Smooth muscle cell (in vitro differentiated cells): ENCODE measurements around the gene ZBTB7C. TPM values are rescaled to one million over a fixed set of nuclear protein-coding genes. Genes with fewer than 3 reads are reported as not detected.

Experiments used
- DNase-seq: peaks from one replicate; lab custom pipeline; 2025; ENCODE audit not compliant: unreplicated experiment; lab: John Stamatoyannopoulos, UW
- H2AFZ ChIP-seq: fragments of 200-600 bp; sonication (generic); 2 replicates; pipeline ENCODE4 v1.6.0; 2016; ENCODE audit warnings: antibody characterized with exemption, low read depth, mild to moderate bottlenecking
- H3F3A ChIP-seq: fragments of 200-600 bp; sonication (generic); 2 replicates; pipeline ENCODE4 v1.6.0; 2017; ENCODE audit warnings: antibody characterized with exemption, low read depth
- H3K27ac ChIP-seq: fragments of 200-600 bp; sonication (generic); 2 replicates; pipeline ENCODE4 v1.5.1; 2016; ENCODE audit warnings: low read depth, mild to moderate bottlenecking
- H3K27me3 ChIP-seq: fragments of 200-600 bp; sonication (generic); 2 replicates; pipeline ENCODE4 v1.6.1; 2016; ENCODE audit warnings: low read depth, mild to moderate bottlenecking
- H3K36me3 ChIP-seq: fragments of 200-600 bp; sonication (generic); 2 replicates; pipeline ENCODE4 v1.5.1; 2016; ENCODE audit warnings: low read depth
- H3K4me1 ChIP-seq: fragments of 200-600 bp; sonication (generic); 2 replicates; pipeline ENCODE4 v1.5.1; 2016; ENCODE audit warnings: low read depth
- H3K4me2 ChIP-seq: fragments of 200-600 bp; sonication (generic); 2 replicates; pipeline ENCODE4 v1.6.0; 2016; ENCODE audit warnings: mild to moderate bottlenecking
- H3K4me3 ChIP-seq: fragments of 200-600 bp; sonication (generic); 2 replicates; pipeline ENCODE4 v1.5.1; 2016; ENCODE audit warnings: mild to moderate bottlenecking
- H3K79me2 ChIP-seq: fragments of 200-600 bp; sonication (generic); 2 replicates; pipeline ENCODE4 v1.6.0; 2016; ENCODE audit warnings: low read depth, mild to moderate bottlenecking
- H3K9ac ChIP-seq: fragments of 200-600 bp; sonication (generic); 2 replicates; pipeline ENCODE4 v1.6.0; 2016; ENCODE audit warnings: low read depth
- H3K9me3 ChIP-seq: fragments of 200-600 bp; sonication (generic); replicated peaks from 2 replicates; pipeline ENCODE4 v1.5.1; 2016; ENCODE audit warnings: low read depth
- H4K20me1 ChIP-seq: fragments of 200-600 bp; sonication (generic); 2 replicates; pipeline ENCODE4 v1.6.0; 2016; ENCODE audit warnings: low read depth
- CTCF ChIP-seq: fragments of 200-600 bp; sonication (generic); IDR thresholded peaks from 2 replicates; pipeline ENCODE4 v1.5.1; 2017; ENCODE audit warnings: borderline replicate concordance, mild to moderate bottlenecking, antibody characterized with exemption; ENCODE audit not compliant: insufficient read depth, poor library complexity, severe bottlenecking
- WGBS: methylation state at CpG from one replicate; pipeline ENCODE4 v1.1.7; 2016; ENCODE audit warnings: low lambda C conversion rate; 5-methylcytosine and 5-hydroxymethylcytosine counted together
- polyA plus RNA-seq: library from polyadenylated mRNA; unstranded; fragments of >200 nt; fragmentation: Nextera tagmentation; extraction: Ambion mirVana; gene quantifications from 2 replicates; pipeline ENCODE4 v1.2.1, GENCODE V29; 2016
- total RNA-seq: library from RNA; depleted of rRNA; stranded (reverse); fragments of >200 nt; gene quantifications from 2 replicates; pipeline ENCODE4 v1.2.3, GENCODE V29; 2014

ZBTB7C gene
- total and polyA plus RNA-seq, 2 experiments from 2014 or later: 0.48 to 0.63 TPM

- Histone ChIP-seq H3F3A (peaks cover 11% of the 10 kb centered on the region), H3K4me3 (no peak overlapping the region), H3K79me2 (no peaks in the 10 kb centered on the region), H3K27ac (no peak overlapping the region), H3K9ac (no peak overlapping the region), H4K20me1 (no peaks in the 10 kb centered on the region), H3K9me3 (no peaks in the 10 kb centered on the region), H2AFZ (no peak overlapping the region), H3K36me3 (no peaks in the 10 kb centered on the region), H3K27me3 (no peaks in the 10 kb centered on the region), H3K4me2 (no peak overlapping the region), H3K4me1 (peaks cover 6% of the 10 kb centered on the region)
- no peak for TF ChIP-seq CTCF
- no peak for DNase-seq
- 74% methylated on average over 2 of the region's 2 CpGs for WGBS
Observed at GRCh38 chr18:48323151-48323550, 86.0 kb downstream of the ZBTB7C start.

GRCh38 chr18:48321536-48321935, 87.6 kb downstream of the ZBTB7C start:
- Histone ChIP-seq H2AFZ (no peak overlapping the region), H3K9me3 (no peaks in the 10 kb centered on the region), H3K27me3 (no peaks in the 10 kb centered on the region), H3K9ac (no peak overlapping the region), H3K79me2 (no peaks in the 10 kb centered on the region), H3K36me3 (no peaks in the 10 kb centered on the region), H3K27ac (no peak overlapping the region), H4K20me1 (no peaks in the 10 kb centered on the region), H3K4me2 (no peak overlapping the region), H3K4me1 (peaks cover 6% of the 10 kb centered on the region), H3F3A (peaks cover 8% of the 10 kb centered on the region), H3K4me3 (no peak overlapping the region)
- 95% methylated on average over 7 of the region's 7 CpGs for WGBS
- TF ChIP-seq CTCF: no peak
- no peak for DNase-seq

GRCh38 chr18:48321121-48321520, 88.1 kb downstream of the ZBTB7C start:
- no peaks in the 10 kb centered on the region for H3K9me3 ChIP-seq
- 100% methylated on average over 3 of the region's 3 CpGs for WGBS
- no peak overlapping the region for H3K4me3 ChIP-seq
- H3K27ac ChIP-seq: no peak overlapping the region
- no peaks in the 10 kb centered on the region for H3K27me3 ChIP-seq
- H4K20me1 ChIP-seq: no peaks in the 10 kb centered on the region
- peaks cover 6% of the 10 kb centered on the region for H3K4me1 ChIP-seq
- H3K4me2 ChIP-seq: no peak overlapping the region
- TF ChIP-seq CTCF: no peak
- H3F3A ChIP-seq: peaks cover 3% of the 10 kb centered on the region
- no peaks in the 10 kb centered on the region for H3K36me3 ChIP-seq
- H3K9ac ChIP-seq: no peak overlapping the region
- H3K79me2 ChIP-seq: no peaks in the 10 kb centered on the region
- no peak for DNase-seq
- no peak overlapping the region for H2AFZ ChIP-seq

GRCh38 chr18:48320639-48320945, 88.6 kb downstream of the ZBTB7C start:
- H3K9ac ChIP-seq: no peak overlapping the region
- WGBS: 80% methylated on average over 4 of the region's 4 CpGs
- H3K79me2 ChIP-seq: no peaks in the 10 kb centered on the region
- H3K36me3 ChIP-seq: no peaks in the 10 kb centered on the region
- H2AFZ ChIP-seq: no peak overlapping the region
- no peak for TF ChIP-seq CTCF
- H3F3A ChIP-seq: peaks cover 3% of the 10 kb centered on the region
- no peak overlapping the region for H3K4me3 ChIP-seq
- peaks cover 6% of the 10 kb centered on the region for H3K4me1 ChIP-seq
- H3K4me2 ChIP-seq: no peak overlapping the region
- H3K27ac ChIP-seq: no peak overlapping the region
- DNase-seq: no peak
- no peaks in the 10 kb centered on the region for H3K27me3 ChIP-seq
- H3K9me3 ChIP-seq: no peaks in the 10 kb centered on the region
- H4K20me1 ChIP-seq: no peaks in the 10 kb centered on the region
